ENCODE measurements around the gene TNS4. TPM values are rescaled to one million over a fixed set of nuclear protein-coding genes. Genes with fewer than 3 reads are reported as not detected.

TNS4 gene
- total and polyA plus RNA-seq, 2 of the 4 experiments (the other 2 are of a cell fraction): not detected

- no peak for ATAC-seq (ENCODE audit: low read depth)
Observed at GRCh38 chr17:40472733-40473452, 28.5 kb downstream of the TNS4 start.

More at GRCh38 chr17:40472733-40473452, 28.5 kb downstream of the TNS4 start:
- Histone ChIP-seq H3K9me3 (ENCODE audit: control insufficient read depth, insufficient read depth, low read length) (no peaks in the 10 kb centered on the region), H2AK5ac (ENCODE audit: low read depth, low read length) (peak overlapping the region; percentile 91), H3K4me3 (ENCODE audit: insufficient read depth, low read depth, low read length) (no peak overlapping the region), H3K79me1 (ENCODE audit: low read depth in 1 of 2, low read length in 2 of 2) (peaks cover 0 to 19% of the 10 kb centered on the region in 2 experiments; a peak in 2 of 4 replicates), H2BK20ac (ENCODE audit: low read depth, low read length) (peak overlapping the region; percentile 92), H2BK15ac (ENCODE audit: low read depth, low read length) (peak overlapping the region; percentile 87; the same call in 2 of the 3 replicates), H3K23ac (ENCODE audit: low read depth, low read length) (peak overlapping the region; percentile 29; the same call in 1 of the 2 replicates), H3K14ac (replicated peaks; ENCODE audit: low read depth, low read length) (peak overlapping the region; percentile 90), H3K4ac (ENCODE audit: low read depth, low read length) (peak overlapping the region; percentile 95), H3K56ac (ENCODE audit: extremely low read depth, insufficient read depth, low read length) (no peak overlapping the region), H3K4me2 (ENCODE audit: low read depth, low read length) (no peak overlapping the region), H3K27me3 (ENCODE audit: control insufficient read depth, insufficient read depth, low read length) (no peaks in the 10 kb centered on the region), H4K8ac (ENCODE audit: low read depth in 2 of 2, low read length in 2 of 2) (peak overlapping the region; percentile 9 to 96; a peak in 3 of 4 replicates), H4K20me1 (ENCODE audit: insufficient read depth, low read length) (no peaks in the 10 kb centered on the region), H2BK120ac (ENCODE audit: low read depth, low read length) (peak overlapping the region; percentile 91), H3K4me1 (ENCODE audit: control insufficient read depth, insufficient read depth, low read length) (peaks cover 25% of the 10 kb centered on the region), H2BK5ac (ENCODE audit: low read depth, low read length, poor library complexity, severe bottlenecking) (peak overlapping the region; percentile 97), H4K5ac (ENCODE audit: low read depth, low read length) (peak overlapping the region; percentile 20; the same call in 1 of the 2 replicates), H3K9me1 (ENCODE audit: insufficient read depth, low read length) (peaks cover 20% of the 10 kb centered on the region), H2AK9ac (replicated peaks; ENCODE audit: low read depth, low read length, poor library complexity) (no peak overlapping the region), H2AFZ (replicated peaks; ENCODE audit: low read length, poor library complexity) (no peak overlapping the region), H3K27ac (ENCODE audit: insufficient read depth, low read length) (peak overlapping the region; percentile 95; the same call in 1 of the 2 replicates), H3K9ac (ENCODE audit: low read depth, low read length) (no peak overlapping the region), H3K18ac (ENCODE audit: low read depth, low read length) (peak overlapping the region; percentile 21; the same call in 1 of the 2 replicates), H3K36me3 (ENCODE audit: control insufficient read depth, insufficient read depth, low read length) (no peaks in the 10 kb centered on the region), H4K91ac (ENCODE audit: insufficient read depth, low read depth, low read length) (peak overlapping the region; percentile 53)
- dilution Hi-C loops (cut with HindIII; ENCODE audit: low sequenced_read_pairs, unreplicated experiment): no loop called here
- POLR2A ChIA-PET (ENCODE audit: unreplicated experiment): no interaction called here
- no TSS peak for BruUV-seq (replicated peaks)
- in situ Hi-C loops (cut with MboI; ENCODE audit: low sequenced_read_pairs): no loop called here
- peak; percentile 49 for DNase-seq
- intact Hi-C loops (cut with micrococcal nuclease): no loop called here
- 100% methylated on average over 1 of the region's 3 CpGs; no CpG with 5 or more reads in 1 of the 2 experiments for WGBS, 2 experiments (ENCODE audit: extremely low coverage in 2 of 2, insufficient read length in 1 of 2)
- CTCF ChIA-PET: interaction anchor here (0.9 kb wide), 1 partner anchor 23 kb away, joined by 4 read pairs; no protein-coding TSS in a partner anchor
- TF ChIP-seq ELK1 (IDR thresholded peaks at IDR 0.05; ENCODE audit: borderline replicate concordance, low read depth, low read length) (no peak), MAZ (IDR thresholded peaks at IDR 0.05; ENCODE audit: borderline replicate concordance, low read depth, low read length) (no peak), CHD1 (IDR thresholded peaks at IDR 0.05; ENCODE audit: low read depth, low read length) (no peak), CTCF (conservative IDR thresholded peaks at IDR 0.05; ENCODE audit: low read depth, low read length) (no peak), RAD21 (IDR thresholded peaks at IDR 0.05; ENCODE audit: low read length) (no peak), NFE2L2 (IDR thresholded peaks at IDR 0.05; ENCODE audit: low read depth, low read length) (no peak), CEBPB (IDR thresholded peaks at IDR 0.05; ENCODE audit: low read depth, low read length) (no peak)
